NB4 (cell line): ENCODE results near the gene METTL13.

ENCODE experiments used
- POLR2A ChIP-seq: IDR thresholded peaks from 2 replicates; pipeline ENCODE4 v1.6.1; 2011; ENCODE audit warnings: mild to moderate bottlenecking; ENCODE audit not compliant: insufficient read length; ENCODE audit errors: extremely low read depth
- TF ChIP-seq, protein P1 (sequence below): IDR thresholded peaks from one replicate; pipeline ENCODE4 v1.5.1; 2012; ENCODE audit warnings: low read depth, low read length

DNA sequence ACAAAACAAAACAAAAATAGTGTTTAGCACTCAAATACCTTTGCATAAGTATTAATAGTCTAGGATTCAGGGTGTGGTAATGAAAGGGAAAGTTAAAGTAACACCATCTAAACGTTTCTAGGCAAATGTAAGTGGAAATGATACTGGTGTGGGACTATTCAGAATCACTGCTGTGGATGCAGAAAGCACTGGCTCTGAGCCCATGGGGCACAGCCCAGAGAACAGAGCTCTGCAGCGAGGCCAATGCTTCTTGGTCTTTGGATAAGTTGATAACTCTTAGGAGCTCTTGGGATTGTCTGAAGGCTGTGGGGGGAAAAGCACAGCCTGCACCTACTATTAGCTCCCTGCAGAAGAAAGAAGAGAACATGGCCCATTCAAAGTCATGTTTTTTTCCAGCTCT, 38.5 kb downstream of the METTL13 start:
- TF ChIP-seq, protein P1, sequence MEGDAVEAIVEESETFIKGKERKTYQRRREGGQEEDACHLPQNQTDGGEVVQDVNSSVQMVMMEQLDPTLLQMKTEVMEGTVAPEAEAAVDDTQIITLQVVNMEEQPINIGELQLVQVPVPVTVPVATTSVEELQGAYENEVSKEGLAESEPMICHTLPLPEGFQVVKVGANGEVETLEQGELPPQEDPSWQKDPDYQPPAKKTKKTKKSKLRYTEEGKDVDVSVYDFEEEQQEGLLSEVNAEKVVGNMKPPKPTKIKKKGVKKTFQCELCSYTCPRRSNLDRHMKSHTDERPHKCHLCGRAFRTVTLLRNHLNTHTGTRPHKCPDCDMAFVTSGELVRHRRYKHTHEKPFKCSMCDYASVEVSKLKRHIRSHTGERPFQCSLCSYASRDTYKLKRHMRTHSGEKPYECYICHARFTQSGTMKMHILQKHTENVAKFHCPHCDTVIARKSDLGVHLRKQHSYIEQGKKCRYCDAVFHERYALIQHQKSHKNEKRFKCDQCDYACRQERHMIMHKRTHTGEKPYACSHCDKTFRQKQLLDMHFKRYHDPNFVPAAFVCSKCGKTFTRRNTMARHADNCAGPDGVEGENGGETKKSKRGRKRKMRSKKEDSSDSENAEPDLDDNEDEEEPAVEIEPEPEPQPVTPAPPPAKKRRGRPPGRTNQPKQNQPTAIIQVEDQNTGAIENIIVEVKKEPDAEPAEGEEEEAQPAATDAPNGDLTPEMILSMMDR, result no peak
- no peak for TF ChIP-seq POLR2A
